ENCODE measurements around the gene AK5. TPM values are rescaled to one million over a fixed set of nuclear protein-coding genes. Genes with fewer than 3 reads are reported as not detected.

AK5 gene
- polyA plus RNA-seq, 3 donors, result 0.34 to 0.72 (median 0.48) TPM

DNA sequence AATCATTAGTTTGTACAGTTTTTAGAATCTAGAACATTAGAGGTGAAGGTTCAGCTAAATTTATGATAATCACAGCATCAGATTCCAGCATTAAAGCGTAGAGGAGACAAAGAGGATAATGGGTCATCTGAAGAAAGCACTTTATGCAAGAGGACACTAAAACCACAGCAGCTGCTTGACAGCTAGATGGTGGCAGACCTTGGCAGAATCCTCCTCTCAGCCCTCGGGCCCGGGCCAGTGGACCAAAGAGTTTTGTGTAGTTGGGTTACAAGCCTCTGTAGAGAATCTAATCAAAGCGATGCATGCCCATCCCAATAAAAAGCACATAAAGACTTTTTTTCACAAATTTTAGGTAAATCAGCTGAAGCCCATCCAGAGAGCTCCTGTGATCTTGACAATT is 59.4 kb downstream of the AK5 start:
- intact Hi-C loops (cut with micrococcal nuclease), result no loop called here
- Mint-ChIP-seq H3K4me3 (no peak overlapping the region), H3K27me3 (ENCODE audit: low read depth in 3 of 3) (no peaks in the 10 kb centered on the region), H3K27ac (no peak overlapping the region), H3K36me3 (no peaks in the 10 kb centered on the region), H3K4me1 (no peaks in the 10 kb centered on the region), H3K9me3 (peaks cover 0 to 6% (median 0%) of the 10 kb centered on the region in 7 donors)
- Histone ChIP-seq H4K20me1 (ENCODE audit: insufficient read depth, low read length) (no peaks in the 10 kb centered on the region), H3K4me2 (replicated peaks; ENCODE audit: extremely low read depth, low read length, poor library complexity, severe bottlenecking) (no peak overlapping the region), H3K27ac (ENCODE audit: low read depth in 1 of 2, low read length in 2 of 2) (no peak overlapping the region), H3K27me3 (ENCODE audit: control insufficient read depth in 2 of 2, insufficient read depth in 2 of 2, low read length in 2 of 2) (no peaks in the 10 kb centered on the region), H2AFZ (ENCODE audit: insufficient read depth, low read depth, low read length, poor library complexity, severe bottlenecking) (no peak overlapping the region), H3K36me3 (replicated peaks in 1 of 2; ENCODE audit: control insufficient read depth in 1 of 2, insufficient read depth in 2 of 2, low read length in 2 of 2) (no peaks in the 10 kb centered on the region), H3K4me1 (ENCODE audit: control insufficient read depth in 1 of 2, insufficient read depth in 2 of 2, low read length in 2 of 2) (no peaks in the 10 kb centered on the region), H3K9me3 (replicated peaks in 1 of 2; ENCODE audit: control insufficient read depth in 1 of 2, insufficient read depth in 1 of 2, low read length in 2 of 2) (no peaks in the 10 kb centered on the region), H3K9ac (ENCODE audit: insufficient read depth, low read length, poor library complexity, severe bottlenecking) (no peak overlapping the region), H3K4me3 (replicated peaks in 1 of 3; ENCODE audit: low read depth in 2 of 3, low read length in 3 of 3) (no peak overlapping the region), H3K79me2 (ENCODE audit: insufficient read depth, low read length) (no peaks in the 10 kb centered on the region)
- TF ChIP-seq, protein P1, sequence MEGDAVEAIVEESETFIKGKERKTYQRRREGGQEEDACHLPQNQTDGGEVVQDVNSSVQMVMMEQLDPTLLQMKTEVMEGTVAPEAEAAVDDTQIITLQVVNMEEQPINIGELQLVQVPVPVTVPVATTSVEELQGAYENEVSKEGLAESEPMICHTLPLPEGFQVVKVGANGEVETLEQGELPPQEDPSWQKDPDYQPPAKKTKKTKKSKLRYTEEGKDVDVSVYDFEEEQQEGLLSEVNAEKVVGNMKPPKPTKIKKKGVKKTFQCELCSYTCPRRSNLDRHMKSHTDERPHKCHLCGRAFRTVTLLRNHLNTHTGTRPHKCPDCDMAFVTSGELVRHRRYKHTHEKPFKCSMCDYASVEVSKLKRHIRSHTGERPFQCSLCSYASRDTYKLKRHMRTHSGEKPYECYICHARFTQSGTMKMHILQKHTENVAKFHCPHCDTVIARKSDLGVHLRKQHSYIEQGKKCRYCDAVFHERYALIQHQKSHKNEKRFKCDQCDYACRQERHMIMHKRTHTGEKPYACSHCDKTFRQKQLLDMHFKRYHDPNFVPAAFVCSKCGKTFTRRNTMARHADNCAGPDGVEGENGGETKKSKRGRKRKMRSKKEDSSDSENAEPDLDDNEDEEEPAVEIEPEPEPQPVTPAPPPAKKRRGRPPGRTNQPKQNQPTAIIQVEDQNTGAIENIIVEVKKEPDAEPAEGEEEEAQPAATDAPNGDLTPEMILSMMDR (IDR thresholded peaks at IDR 0.05), result no peak
- no peak for DNase-seq
- WGBS (ENCODE audit: insufficient coverage), result no CpG with 5 or more reads among the region's 4 CpGs

DNA sequence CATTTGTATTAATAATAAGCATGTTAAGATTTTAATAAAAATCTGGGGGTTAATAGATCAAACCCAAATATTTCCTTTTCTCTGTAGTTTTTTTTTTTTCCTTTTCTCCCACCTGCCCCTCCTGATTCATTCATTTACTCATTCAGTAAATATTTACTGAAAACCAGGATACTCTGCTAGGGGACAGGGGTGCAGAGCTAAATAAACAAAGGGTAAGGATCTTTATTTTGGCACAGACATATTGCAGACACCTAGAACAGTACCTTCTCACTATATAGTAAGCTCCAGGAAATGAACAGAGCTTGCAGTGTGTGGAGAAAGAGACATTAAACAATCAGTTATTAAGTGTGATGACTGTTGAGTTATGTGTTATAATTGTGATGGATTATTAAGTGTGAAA is 60.9 kb downstream of the AK5 start:
- H3K4me1 Mint-ChIP-seq, result peaks cover 3% of the 10 kb centered on the region
- H3K4me2 ChIP-seq (replicated peaks; ENCODE audit: extremely low read depth, low read length, poor library complexity, severe bottlenecking), result no peak overlapping the region

More for the DNA sequence above, 60.9 kb downstream of the AK5 start:
- no peaks in the 10 kb centered on the region for H3K9me3 ChIP-seq (replicated peaks in 1 of 2; ENCODE audit: control insufficient read depth in 1 of 2, insufficient read depth in 1 of 2, low read length in 2 of 2)
- H3K27me3 ChIP-seq (ENCODE audit: control insufficient read depth in 2 of 2, insufficient read depth in 2 of 2, low read length in 2 of 2), result no peaks in the 10 kb centered on the region
- no peaks in the 10 kb centered on the region for H3K36me3 ChIP-seq (replicated peaks in 1 of 2; ENCODE audit: control insufficient read depth in 1 of 2, insufficient read depth in 2 of 2, low read length in 2 of 2)
- intact Hi-C loops (cut with micrococcal nuclease), result no loop called here
- peaks cover 0 to 6% (median 0%) of the 10 kb centered on the region in 7 donors for H3K9me3 Mint-ChIP-seq
- H4K20me1 ChIP-seq (ENCODE audit: insufficient read depth, low read length), result no peaks in the 10 kb centered on the region
- H3K4me3 ChIP-seq (replicated peaks in 1 of 3; ENCODE audit: low read depth in 2 of 3, low read length in 3 of 3), result no peak overlapping the region
- no peak overlapping the region for H3K27ac ChIP-seq (ENCODE audit: low read depth in 1 of 2, low read length in 2 of 2)
- H3K4me1 ChIP-seq (ENCODE audit: control insufficient read depth in 1 of 2, insufficient read depth in 2 of 2, low read length in 2 of 2), result no peaks in the 10 kb centered on the region
- no peaks in the 10 kb centered on the region for H3K79me2 ChIP-seq (ENCODE audit: insufficient read depth, low read length)
- H3K9ac ChIP-seq (ENCODE audit: insufficient read depth, low read length, poor library complexity, severe bottlenecking), result no peak overlapping the region
- H3K27me3 Mint-ChIP-seq (ENCODE audit: low read depth in 3 of 3), result no peaks in the 10 kb centered on the region
- H2AFZ ChIP-seq (ENCODE audit: insufficient read depth, low read depth, low read length, poor library complexity, severe bottlenecking), result no peak overlapping the region
- no peak for DNase-seq
- H3K4me3 Mint-ChIP-seq, result no peak overlapping the region
- H3K36me3 Mint-ChIP-seq, result no peaks in the 10 kb centered on the region
- H3K27ac Mint-ChIP-seq, result no peak overlapping the region
- TF ChIP-seq, protein P1 (IDR thresholded peaks at IDR 0.05), result no peak
